ENCODE measurements around the gene TSEN2. TPM values are rescaled to one million over a fixed set of nuclear protein-coding genes. Genes with fewer than 3 reads are reported as not detected.

Gene TSEN2
- total RNA-seq, 1 experiment from 2014 or later = 22.0 TPM

DNA sequence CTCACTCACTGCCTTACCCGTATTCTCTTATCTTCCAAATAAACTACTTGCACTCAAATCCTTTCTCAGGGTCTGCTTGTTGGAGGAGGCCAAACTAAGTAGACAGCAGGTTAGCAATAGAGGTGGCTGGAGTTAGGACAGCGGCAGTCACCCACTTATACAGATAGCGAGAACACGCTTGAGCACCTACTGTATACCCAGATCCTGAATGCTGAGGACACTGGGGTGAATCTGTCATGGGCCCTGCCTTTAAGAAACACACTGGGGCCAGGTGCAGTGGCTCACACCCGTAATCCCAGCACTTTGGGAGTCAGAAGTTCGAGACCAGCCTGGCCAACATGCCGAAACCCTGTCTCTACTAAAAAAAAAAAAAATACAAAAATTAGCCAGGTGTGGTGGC is 38.0 kb upstream of the TSEN2 start:
- Histone ChIP-seq H4K8ac (replicated peaks; ENCODE audit: insufficient read length, low read depth, low read length) (no peak overlapping the region), H3K79me1 (ENCODE audit: insufficient read depth, low read depth, low read length, poor library complexity, severe bottlenecking) (no peaks in the 10 kb centered on the region), H3K79me2 (ENCODE audit: insufficient read depth, low read length) (no peaks in the 10 kb centered on the region), H3K9me3 (ENCODE audit: control insufficient read depth, low read depth, low read length) (no peaks in the 10 kb centered on the region), H3K27me3 (ENCODE audit: insufficient read depth, low read length) (no peaks in the 10 kb centered on the region), H3K4ac (ENCODE audit: low read depth, low read length) (no peak overlapping the region), H3T11ph (ENCODE audit: low read length) (no peak overlapping the region), H3K27ac (ENCODE audit: insufficient read length, low read depth, low read length) (no peak overlapping the region), H3K4me2 (ENCODE audit: insufficient read depth, insufficient read length, low read length) (no peak overlapping the region), H3K23me2 (ENCODE audit: insufficient read length, low read depth, low read length, poor library complexity, severe bottlenecking) (no peaks in the 10 kb centered on the region), H4K5ac (ENCODE audit: insufficient read length, low read depth, low read length) (no peak overlapping the region), H3K18ac (ENCODE audit: insufficient read length, low read depth, low read length) (no peak overlapping the region), H2BK12ac (ENCODE audit: insufficient read length, low read depth, low read length) (no peak overlapping the region), H3K4me1 (ENCODE audit: insufficient read depth, low read length) (no peaks in the 10 kb centered on the region), H2AFZ (ENCODE audit: low read length) (no peak overlapping the region), H2BK120ac (ENCODE audit: low read depth, low read length, poor library complexity, severe bottlenecking) (no peak overlapping the region), H3K56ac (ENCODE audit: insufficient read length, low read depth, low read length) (no peak overlapping the region), H3K14ac (ENCODE audit: insufficient read depth, low read length) (no peak overlapping the region), H4K20me1 (ENCODE audit: control insufficient read depth, insufficient read depth, insufficient read length) (no peaks in the 10 kb centered on the region), H3K23ac (ENCODE audit: insufficient read length, low read depth, low read length) (no peak overlapping the region), H2BK15ac (ENCODE audit: low read depth, low read length) (no peak overlapping the region), H2AK5ac (ENCODE audit: insufficient read length, low read length) (no peak overlapping the region), H2BK20ac (ENCODE audit: low read depth, low read length, poor library complexity, severe bottlenecking) (no peak overlapping the region), H3K9ac (ENCODE audit: extremely low read depth, insufficient read length, low read length) (no peak overlapping the region), H2BK5ac (ENCODE audit: insufficient read length, low read length) (no peak overlapping the region), H4K91ac (ENCODE audit: insufficient read length, low read depth, low read length) (no peak overlapping the region)
- Mint-ChIP-seq H3K9me3 (no peaks in the 10 kb centered on the region), H3K4me1 (peaks cover 18 to 27% of the 10 kb centered on the region in 2 experiments), H3K27me3 (ENCODE audit: low read depth) (peaks cover 28% of the 10 kb centered on the region), H3K4me3 (no peak overlapping the region), H3K36me3 (ENCODE audit: insufficient read depth in 1 of 3, low read depth in 3 of 3) (no peaks in the 10 kb centered on the region), H3K27ac (no peak overlapping the region)
- WGBS (ENCODE audit: extremely low coverage, insufficient read length, low lambda C conversion rate) = no CpG with 5 or more reads among the region's 7 CpGs
- DNase-seq = no peak
- TF ChIP-seq, protein P1, sequence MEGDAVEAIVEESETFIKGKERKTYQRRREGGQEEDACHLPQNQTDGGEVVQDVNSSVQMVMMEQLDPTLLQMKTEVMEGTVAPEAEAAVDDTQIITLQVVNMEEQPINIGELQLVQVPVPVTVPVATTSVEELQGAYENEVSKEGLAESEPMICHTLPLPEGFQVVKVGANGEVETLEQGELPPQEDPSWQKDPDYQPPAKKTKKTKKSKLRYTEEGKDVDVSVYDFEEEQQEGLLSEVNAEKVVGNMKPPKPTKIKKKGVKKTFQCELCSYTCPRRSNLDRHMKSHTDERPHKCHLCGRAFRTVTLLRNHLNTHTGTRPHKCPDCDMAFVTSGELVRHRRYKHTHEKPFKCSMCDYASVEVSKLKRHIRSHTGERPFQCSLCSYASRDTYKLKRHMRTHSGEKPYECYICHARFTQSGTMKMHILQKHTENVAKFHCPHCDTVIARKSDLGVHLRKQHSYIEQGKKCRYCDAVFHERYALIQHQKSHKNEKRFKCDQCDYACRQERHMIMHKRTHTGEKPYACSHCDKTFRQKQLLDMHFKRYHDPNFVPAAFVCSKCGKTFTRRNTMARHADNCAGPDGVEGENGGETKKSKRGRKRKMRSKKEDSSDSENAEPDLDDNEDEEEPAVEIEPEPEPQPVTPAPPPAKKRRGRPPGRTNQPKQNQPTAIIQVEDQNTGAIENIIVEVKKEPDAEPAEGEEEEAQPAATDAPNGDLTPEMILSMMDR (conservative IDR thresholded peaks at IDR 0.05) = no peak

Data from H9 (cell line).